GM19455 (cell line): ENCODE measurements around the gene NUDT2.
A peak's percentile ranks its signal among the peaks of the same experiment; 100 is the strongest.
"Not testable (repeated sequence)": the region's sequence is repeated elsewhere in the genome, so short reads cannot be mapped to it uniquely, and the experiment has no call there.

Experiments used
- ATAC-seq: cut with Tn5 transposase; IDR thresholded peaks from one replicate; pipeline ENCODE4 v1.9.1; 2021; ENCODE audit not compliant: unreplicated experiment

Gene NUDT2

DNA sequence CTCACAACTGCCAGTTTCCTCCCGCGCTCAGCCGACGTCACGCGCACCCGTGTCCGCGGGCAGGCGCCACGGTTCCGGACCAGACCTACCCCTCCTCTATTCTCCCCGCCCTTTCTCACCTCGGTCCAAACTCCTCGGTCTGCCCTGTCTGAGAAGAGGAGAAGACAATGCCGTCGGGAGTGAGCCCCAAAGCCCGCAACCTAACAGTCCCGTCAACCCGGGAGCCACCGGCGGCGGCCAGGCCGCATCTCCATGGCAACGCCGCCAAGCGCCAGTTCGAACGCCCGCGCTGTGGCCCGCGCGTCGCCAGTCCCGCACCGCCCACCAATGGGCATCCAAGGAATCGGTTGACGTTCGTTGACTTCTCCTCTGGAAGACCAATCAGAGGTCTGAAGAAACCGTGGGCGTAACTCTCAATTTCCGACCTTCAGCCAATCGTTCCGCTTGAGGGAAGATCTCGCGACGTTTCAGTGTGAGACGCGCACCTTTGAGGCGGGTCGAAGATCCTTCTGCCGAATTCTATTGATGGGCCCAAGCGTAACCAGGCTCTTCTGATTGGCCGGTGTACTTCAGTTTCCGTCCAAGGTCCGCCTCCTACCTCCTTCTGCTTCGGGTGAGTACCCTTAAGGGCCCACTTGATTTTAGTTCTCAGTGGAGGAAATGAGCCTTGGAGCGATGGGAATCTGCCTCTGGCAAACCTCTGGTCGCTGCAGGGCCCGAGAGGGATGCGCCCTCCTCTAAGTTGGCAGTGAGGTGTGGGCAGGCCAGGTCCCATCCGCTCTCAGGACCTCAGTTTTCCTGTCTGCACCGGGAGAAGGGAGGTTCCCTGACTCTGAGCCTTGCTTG, at the start of gene NUDT2, which contains the start of gene KIF24:
Gene NUDT2, plus strand, starts transcription at position 583 of the 846 bp plus-strand sequence. CDS start 9,471 bp downstream, outside the sequence.
Gene KIF24, minus strand, starts transcription at position 282 of the 846 bp plus-strand sequence. CDS start 17,922 bp downstream, outside the sequence.
- ATAC-seq, result peak; percentile 91

DNA sequence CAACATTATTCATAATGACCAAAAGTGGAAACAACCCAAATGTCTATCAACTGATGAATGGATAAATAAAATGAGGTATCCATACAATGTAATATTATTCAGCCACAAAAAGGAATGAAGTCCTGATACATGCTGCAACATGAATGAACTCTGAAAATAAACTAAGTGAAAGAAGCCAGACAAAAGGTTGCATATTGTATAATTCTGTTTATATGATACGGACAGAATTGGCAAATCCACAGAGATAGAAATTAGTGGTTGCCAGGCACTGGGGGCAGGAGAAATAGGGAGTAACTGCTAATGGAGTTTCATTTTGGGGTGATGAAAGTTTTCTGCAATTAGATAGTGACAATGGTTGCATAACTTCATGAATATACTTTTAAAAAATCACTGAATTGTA, 47.3 kb upstream of the NUDT2 start:
- no peak for ATAC-seq

DNA sequence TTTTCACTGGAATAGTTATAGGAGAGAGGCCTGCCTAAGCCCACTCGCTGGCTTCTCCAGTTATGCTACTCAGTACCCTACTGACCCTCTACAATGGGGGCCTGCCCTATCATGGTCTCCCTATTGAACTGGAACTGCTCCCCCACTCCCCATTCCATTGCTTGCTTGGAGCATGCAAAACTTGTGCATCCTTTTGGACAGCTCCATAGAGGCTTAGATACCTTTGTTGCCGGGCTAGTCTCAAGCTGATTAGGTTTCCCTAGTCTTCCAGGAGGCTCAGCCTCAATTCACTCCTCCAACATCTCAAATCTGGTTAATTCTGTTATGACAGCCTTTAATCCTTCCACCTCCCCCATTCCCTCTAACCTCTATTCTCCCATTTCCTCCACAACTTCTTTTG, 40.2 kb upstream of the NUDT2 start:
- ATAC-seq, result no peak

DNA sequence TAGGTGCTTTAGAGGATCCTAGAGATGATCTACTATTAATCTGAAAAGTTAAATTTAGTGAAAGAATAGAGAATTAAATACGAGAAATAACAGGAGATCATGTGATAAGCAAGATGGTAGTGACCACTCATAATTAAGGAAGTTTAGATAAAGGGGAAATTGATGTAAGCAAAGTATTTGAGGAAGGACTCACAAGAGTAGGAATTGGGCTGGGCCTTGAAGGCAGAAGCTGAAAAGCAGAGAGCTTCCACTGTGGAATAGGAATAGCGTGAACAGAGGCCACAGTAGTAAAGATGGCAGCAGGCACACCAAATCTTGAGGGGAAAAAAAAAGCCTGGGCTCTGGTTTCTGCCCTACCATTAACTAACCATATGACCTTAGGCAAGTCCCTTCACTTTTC, 38.3 kb upstream of the NUDT2 start:
- no peak for ATAC-seq

DNA sequence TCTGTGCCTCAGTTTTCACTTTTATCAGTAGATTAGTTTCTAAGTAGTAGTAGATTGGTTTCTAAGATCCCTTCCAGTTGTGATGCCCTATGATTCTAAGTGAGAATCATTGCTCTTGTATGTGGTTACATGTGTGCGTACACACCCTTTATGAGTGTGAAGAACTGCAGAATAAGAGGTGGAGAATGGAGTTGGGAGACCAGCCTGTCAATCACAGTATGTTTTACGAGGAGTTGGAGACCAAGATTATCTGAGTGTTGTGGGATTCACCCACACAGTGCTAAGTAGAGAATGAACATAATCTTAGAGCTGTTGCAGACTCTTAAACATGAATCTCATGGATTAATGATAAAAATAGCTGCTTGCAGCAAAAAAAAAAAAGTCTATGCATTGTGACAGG, 37.9 kb upstream of the NUDT2 start:
- no peak for ATAC-seq

DNA sequence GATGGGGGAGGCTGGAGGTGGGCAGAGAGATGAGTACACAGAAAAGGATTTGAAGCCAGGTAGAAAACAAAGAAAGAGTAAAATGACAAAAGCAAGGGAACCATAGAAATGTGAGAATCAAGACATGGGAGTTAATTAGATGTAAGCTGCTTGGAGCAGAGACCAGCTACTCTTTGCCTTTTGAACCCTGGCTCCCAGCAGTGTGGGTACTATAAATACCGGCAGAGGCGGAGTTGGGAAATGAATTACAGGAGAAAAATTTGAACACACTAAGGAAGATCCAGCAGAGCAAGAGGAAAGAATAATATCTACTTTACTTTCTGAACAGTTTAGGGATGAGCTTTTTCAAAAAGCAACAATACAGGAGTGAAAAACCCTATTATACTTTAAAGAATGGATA, 36.8 kb upstream of the NUDT2 start:
- ATAC-seq, result no peak

DNA sequence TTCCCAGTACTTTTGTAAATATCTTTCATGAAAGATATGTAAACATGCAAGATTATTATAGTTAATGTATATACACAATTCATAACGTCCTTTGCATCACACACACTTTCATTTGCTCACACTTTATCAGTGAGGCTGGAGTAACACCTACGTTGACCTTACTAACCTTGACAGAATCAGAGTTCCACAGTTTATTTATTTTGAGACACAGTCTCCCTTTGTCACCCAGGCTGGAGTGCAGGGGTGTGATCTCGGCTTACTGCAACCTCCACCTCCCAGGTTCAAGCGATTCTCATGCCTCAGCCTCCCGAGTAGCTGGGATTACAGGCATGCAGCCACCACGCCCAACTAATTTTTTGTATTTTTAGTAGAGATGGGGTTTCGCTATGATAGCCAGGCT, 28.3 kb upstream of the NUDT2 start:
- not testable (repeated sequence) for ATAC-seq

DNA sequence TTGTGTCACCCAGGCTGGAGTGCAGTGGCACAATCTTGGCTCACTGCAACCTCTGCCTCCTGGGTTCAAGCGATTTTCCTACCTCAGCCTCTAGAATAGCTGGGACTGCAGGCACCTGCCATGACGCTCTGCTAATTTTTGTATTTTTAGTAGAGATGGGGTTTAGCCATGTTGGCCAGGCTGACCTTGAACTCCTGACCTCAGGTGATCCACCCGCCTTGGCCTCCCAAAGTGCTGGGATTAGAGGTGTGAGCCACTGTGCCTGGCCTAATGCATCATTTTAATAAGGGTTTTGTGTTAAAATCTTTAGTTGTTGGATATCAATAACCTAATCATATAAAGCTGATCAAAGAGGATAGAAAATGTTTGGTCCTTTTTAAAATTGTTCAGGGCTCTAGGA, 21.1 kb upstream of the NUDT2 start:
- ATAC-seq, result not testable (repeated sequence)

DNA sequence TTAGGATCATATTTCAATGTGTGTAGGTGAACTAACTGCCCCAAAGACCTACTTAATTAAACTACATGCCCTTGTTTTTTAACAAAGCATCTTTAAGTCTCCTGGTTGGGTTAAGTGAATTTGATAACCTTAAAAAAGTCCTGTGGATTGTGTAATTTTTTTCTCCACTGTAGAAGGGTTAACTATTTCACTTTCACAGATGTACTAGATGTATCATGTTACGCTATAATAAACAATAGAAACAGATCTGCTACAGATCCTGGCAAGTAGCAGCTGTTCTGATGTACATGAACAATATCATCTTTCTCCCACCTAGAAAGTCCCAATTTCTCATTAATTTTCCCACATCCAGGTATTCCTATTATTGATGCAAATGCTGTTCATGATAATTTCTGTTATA, 19.2 kb upstream of the NUDT2 start:
- ATAC-seq, result no peak

DNA sequence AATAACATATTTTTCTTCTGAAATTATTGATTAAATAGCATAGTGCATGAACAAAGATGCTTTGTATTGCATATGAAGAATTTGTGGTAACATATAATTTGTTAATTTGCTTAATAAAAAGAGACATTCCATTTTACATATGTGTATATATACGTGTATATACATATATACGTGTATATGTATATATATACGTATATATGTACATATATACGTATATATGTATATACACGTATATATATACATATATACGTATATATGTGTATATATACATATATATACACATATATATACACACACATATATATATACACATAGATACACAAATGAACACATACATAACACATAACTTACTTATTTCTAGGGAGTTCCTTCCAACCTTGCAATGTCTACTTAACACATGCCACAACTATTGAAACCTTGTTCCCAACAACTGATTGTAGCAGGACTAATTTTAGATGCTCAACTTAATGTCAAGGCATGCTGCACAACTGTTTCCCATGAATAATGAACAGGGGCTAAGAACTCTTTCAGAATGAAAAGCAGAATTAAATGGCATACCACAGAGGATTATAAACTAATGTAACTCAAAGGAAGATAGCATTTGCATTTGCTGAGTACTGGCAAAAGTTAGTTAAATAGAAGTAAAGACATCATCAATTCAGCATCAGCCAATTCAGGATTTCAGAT, 17.7 kb upstream of the NUDT2 start:
- ATAC-seq, result no peak

DNA sequence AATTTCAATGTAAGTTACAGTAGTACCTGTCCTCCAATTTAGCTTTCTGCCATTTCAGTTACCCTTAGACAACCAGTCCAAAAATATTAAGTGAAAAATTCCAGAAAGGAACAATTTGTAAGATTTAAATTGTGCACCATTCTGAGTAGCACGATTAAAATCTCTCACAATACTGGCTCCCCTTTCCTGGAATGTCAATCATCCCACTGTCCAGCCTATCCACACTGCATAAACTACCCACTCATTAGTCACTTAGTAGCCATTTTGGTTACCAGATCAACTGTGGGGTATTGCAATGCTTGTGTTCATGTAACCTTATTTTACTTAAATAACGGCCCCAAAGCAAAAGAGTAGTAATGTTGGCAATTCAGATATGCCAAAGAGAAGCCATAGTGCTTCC, 11.9 kb upstream of the NUDT2 start:
- no peak for ATAC-seq

DNA sequence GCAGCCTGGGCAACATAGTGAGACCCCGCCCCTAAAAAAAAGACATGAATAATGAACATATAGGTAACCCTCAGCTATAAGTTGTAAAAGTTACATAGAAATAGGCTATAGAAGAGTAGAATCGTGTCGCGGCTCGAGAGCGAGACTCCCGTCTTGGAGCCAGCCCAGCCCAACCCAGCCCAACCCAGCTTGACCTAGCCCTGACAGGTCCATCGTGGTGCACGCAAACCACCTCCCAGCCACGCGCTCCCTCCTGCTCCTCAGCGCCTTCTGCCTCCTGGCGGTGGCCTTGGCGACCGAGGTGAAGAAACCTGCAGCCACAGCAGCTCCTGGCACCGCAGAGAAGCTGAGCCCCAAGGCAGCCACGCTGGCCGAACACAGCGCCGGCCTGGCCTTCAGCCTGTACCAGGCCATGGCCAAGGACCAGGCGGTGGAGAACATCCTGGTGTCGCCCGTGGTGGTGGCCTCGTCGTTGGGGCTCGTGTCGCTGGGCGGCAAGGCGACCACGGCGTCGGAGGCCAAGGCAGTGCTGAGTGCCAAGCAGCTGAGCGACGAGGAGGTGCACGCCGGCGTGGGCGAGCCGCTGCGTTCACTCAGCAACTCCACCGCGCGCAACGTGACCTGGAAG, 11.1 kb upstream of the NUDT2 start:
- no peak for ATAC-seq

DNA sequence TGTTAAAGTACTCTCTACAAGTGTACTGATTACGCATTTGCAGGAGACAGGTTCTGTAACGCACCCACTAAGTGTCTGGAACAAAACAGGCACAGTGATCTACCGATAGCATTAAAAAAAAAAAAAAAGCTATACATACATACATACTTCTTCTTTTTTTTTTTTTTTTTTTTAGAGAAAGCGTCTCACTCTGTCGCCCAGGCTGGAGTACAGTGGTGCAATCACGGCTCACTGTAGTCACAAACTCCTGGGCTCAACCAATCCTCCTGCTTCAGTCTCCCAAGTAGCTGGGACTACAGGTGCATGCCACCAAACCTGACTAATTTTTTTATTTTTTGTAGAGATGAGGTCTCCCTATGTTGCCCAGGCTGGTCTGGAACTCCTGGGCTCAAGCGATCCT, 7.9 kb upstream of the NUDT2 start:
- ATAC-seq, result no peak

DNA sequence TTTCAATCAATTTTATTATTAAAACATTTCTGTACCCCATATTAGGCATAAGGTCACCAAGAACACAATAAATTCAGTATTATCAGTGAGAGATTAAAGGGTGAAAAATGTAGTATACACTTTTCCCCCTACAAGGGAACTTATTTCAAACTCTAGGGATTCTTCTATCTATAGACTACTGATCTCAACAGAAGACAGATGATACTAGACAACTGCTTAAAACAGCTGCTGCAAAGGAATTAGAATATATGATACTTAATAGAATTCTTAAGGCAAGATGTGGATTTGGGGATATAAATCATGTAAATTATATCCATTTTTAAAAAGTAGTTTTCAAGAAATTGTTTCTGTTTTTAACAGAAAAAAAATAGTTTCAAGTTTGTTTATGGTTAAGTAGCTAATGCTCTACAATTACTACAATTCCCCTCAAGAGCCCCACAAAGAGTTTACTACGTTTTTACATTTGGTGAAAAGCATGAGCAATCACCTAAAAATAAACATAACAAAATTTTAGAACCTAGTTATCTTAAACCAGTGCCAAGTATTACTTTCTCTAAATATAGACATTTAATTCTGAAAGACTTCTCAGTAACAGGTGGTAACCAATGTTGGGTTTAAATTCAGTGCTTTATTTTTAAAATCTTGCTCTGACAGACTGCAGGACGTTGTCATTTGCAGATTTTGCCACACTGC, 6.3 kb upstream of the NUDT2 start:
- no peak for ATAC-seq

DNA sequence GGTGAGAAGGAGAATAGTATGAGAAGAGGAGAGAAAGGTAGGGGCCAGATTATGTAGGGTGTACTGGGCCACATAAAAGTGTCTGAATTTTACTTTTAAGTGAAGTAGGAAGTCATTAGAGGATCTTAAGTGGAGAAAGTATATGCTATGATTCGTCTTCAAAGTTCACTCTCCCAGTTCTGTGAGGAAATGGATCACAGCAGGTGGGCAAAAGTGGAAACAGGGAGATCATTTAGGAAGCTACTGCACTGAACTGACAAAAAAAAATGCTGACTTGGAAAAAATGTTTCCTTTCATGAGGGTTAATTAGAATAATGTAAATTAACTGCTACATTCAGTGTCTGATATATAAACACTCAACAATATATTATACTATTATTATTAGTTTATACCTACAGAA, 2.7 kb upstream of the NUDT2 start:
- no peak for ATAC-seq

DNA sequence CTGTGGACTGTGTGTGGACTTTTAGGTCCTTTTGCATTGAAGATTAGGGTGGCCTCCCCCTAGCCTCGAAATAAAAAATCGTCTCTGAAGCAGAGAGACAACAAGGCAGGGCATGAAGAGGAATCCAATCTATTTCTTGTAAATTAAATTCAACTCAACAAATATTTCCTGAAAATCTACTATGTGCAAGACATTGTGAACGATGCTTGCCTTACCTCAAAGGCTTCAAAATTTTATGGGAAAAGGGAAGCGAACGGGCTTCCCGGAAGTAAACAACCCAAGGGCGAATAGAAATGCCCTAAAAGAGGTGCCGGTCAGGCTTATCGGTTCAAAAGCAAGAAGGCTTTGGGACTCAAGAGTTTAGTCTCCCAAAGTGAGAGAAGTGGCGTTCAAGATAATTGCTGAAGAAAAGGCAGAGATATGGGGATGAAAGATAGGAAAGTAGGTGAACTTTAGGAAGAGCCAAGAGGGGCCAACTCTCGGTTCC, 826 bp upstream of the NUDT2 start:
- ATAC-seq, result no peak

DNA sequence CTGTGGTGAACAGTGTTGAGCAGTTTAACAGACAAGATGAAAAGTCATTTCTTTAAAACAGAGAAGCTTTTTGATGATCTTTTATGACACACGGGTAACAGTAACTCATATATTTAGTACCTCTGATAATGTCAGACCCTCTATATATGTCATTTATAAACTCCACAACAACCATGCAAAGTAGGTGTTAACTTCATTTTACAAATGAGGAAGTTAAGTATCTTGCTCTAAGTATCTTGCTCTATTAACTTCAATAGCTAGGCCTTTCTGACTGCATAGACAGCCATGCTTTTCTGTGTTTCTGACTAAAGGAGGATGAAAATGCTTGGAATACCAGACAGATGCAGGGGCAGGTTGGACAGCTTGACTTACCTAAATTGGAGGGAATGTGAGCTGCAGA, 1.8 kb downstream of the NUDT2 start:
- no peak for ATAC-seq

DNA sequence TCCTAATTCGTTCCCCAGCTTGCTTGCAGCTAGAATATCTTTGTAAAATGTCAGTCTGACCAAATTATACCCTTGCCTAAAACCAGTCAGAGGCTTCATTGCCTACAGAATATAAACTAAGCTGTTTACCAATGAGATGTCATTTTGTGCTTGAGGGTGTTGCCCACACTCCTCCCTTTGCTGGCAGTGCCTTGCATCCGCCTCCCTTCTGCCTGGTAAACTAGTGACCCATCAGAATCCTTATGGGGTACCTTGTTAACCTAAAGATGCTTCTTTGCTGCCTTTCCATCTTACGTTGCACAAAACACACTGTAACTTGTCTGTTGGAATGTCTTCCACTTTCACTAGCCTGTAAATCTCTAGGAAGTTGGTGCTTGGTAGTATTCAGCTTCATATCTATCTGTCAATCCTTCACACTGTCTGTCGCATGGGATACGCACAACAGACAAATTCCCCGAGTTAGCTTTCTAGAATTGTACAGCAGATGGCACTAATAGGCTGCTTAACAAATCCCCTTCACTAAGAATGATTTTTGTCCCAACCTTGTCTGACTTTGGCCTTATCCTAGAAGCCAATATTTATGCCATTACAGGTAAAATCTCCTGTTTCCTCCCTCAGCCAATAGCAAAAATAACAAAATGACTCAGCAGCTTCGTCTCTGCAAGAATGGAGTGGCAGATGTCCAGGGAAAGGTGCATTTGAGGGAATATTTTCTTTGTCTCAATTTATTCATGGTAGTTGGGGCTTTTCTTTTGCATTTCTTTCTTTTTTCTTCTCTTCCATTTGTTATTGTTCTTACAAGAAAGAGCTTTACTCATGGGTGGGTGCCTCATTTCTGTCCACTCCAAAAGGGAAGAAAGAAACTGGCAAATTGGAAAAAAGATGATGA, 3.0 kb downstream of the NUDT2 start:
- no peak for ATAC-seq

DNA sequence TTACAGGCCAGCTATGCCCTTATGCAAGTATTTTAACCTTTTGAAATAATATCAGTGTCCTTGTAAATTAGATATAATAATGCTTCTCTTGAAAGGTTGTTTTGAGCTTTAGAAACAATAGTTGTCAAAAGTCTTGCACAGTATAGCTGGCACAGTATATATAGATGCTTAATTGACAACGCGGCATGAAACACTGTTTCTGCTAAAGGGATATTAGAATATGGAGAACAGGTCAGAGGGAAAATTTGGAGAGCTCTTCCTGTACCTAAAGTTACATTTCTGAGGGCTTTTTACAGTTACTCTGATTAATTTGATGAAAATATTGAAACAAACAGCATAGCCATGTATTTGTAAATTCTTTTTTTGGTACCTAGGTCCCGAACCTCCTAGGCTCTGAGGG, 4.5 kb downstream of the NUDT2 start:
- no peak for ATAC-seq

DNA sequence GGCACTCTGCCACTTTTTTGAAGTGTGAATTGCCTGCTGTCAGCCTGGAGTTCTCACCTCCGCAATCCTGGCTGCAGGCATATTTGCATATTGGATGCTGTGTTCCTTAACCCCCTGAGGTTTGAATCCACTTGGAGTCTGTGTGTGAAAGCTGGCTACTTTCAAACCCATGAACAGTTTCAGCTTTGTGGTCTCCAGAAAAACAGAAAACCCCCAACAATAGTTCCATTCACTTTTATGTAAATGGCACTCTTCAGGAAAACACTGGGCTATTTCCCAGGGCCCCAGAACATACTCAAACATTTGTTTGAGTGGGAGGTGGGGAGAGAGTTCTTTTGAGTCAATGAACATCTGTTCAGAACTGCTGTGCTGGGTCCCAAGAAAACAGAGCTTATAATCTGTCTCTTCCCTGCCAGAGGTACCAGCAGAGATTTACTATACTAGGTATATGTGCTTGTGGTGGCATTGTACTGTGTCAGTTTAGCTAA, 5.0 kb downstream of the NUDT2 start:
- ATAC-seq, result no peak
